Tibial artery (tissue), 4 donors: Measurements from ENCODE around the gene LPP.

Experiments
- DNase-seq, 2 donors: peaks; one replicate each; pipeline ENCODE4 v3.0.0-alpha.2; 2019
- H3K27ac ChIP-seq, 2 donors: fragments of 200-600 bp; sonication (generic) in 1 of 2; 1 replicate in 1 of 2; 2 replicates in 1 of 2; pipeline ENCODE4 v1.5.1; 2018 to 2019; ENCODE audit warnings: mild to moderate bottlenecking in 1 of 2
- H3K27me3 ChIP-seq, 2 donors: fragments of 200-600 bp; sonication (generic) in 1 of 2; one replicate each; pipeline versions ENCODE4 v1.5.1 to v1.6.0; 2016 to 2019
- H3K36me3 ChIP-seq, 3 donors: fragments of 200-600 bp; sonication (generic) in 2 of 3; one replicate each; pipeline ENCODE4 v1.5.1; 2016 to 2019; ENCODE audit warnings: mild to moderate bottlenecking in 2 of 3
- H3K4me1 ChIP-seq, 4 donors: fragments of 200-600 bp; sonication (generic) in 2 of 4; 1 replicate in 3 of 4; 2 replicates in 1 of 4; pipeline ENCODE4 v1.5.1; 2016 to 2019
- H3K4me3 ChIP-seq, 2 donors: fragments of 200-600 bp; sonication (generic) in 1 of 2; 1 replicate in 1 of 2; 2 replicates in 1 of 2; pipeline ENCODE4 v1.5.1; 2018 to 2019; ENCODE audit warnings: mild to moderate bottlenecking in 2 of 2
- H3K9me3 ChIP-seq, 3 donors: fragments of 200-600 bp; sonication (generic) in 1 of 3; one replicate each; pipeline ENCODE4 v1.5.1; 2016 to 2019
- intact Hi-C: fragments of 100-400 bp; cut with DNase I; formaldehyde crosslinking; loops from one replicate; pipeline ENCODE4 v1.15.0; 2023; ENCODE audit warnings: low total_unique reads
- TF ChIP-seq, protein P1 (sequence below), 2 experiments: fragments of 200-600 bp in 1 of 2; fragments of 450-650 bp in 1 of 2; IDR thresholded peaks; one replicate each; pipeline ENCODE4 v1.5.1; 2017 to 2019; ENCODE audit warnings: antibody characterized with exemption in 2 of 2, mild to moderate bottlenecking in 1 of 2, moderate library complexity in 1 of 2

The LPP gene

DNA sequence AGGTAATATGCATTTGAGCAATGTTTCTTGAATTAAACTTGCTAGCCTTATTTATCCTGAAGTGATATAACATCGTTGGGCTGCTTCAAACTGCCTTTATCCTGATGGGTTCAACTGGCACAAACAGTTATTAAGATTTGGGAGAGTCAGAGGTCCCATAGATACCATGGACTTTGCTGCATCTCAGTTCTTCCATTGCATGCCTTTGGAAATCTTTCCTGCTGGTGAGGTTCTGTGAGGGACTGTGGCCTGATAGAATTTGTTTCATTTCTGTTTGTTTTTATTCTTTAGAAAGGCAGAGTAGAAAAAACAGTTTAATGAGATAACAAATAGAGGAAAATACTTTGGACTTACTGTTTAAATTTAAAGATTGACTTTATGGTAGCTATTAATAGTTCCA, 508.3 kb downstream of the LPP start:
- H3K36me3 ChIP-seq, result peaks cover 0 to 3% (median 0%) of the 10 kb centered on the region in 3 donors
- TF ChIP-seq, protein P1, sequence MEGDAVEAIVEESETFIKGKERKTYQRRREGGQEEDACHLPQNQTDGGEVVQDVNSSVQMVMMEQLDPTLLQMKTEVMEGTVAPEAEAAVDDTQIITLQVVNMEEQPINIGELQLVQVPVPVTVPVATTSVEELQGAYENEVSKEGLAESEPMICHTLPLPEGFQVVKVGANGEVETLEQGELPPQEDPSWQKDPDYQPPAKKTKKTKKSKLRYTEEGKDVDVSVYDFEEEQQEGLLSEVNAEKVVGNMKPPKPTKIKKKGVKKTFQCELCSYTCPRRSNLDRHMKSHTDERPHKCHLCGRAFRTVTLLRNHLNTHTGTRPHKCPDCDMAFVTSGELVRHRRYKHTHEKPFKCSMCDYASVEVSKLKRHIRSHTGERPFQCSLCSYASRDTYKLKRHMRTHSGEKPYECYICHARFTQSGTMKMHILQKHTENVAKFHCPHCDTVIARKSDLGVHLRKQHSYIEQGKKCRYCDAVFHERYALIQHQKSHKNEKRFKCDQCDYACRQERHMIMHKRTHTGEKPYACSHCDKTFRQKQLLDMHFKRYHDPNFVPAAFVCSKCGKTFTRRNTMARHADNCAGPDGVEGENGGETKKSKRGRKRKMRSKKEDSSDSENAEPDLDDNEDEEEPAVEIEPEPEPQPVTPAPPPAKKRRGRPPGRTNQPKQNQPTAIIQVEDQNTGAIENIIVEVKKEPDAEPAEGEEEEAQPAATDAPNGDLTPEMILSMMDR (IDR thresholded peaks at IDR 0.05), result no peak
- no peaks in the 10 kb centered on the region for H3K9me3 ChIP-seq
- DNase-seq, result no peak
- H3K27me3 ChIP-seq, result no peaks in the 10 kb centered on the region
- H3K4me1 ChIP-seq, result peaks cover 0 to 75% (median 25%) of the 10 kb centered on the region in 4 donors
- intact Hi-C loops, result no loop called here
- H3K27ac ChIP-seq, result peak overlapping the region in 1 of 2 donors; percentile 2
- H3K4me3 ChIP-seq, result no peak overlapping the region

DNA sequence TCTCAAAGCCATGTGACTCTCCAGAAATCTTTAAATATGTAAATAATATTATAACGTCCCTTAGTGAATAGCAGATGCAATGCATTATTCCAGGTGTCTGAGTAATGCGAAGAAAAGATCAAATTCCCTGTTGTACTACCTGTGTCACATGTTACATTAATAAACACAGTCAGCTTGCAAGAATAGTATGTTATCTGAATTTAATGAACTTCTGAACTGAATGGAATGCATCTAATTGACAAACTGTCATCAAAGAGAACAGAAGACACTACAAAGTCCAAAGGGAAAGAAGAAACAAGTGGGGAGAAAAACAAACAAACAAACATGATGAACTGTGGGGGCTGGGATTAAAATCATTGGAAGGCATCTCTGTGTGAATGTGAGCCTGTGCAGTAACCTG, 508.8 kb downstream of the LPP start:
- TF ChIP-seq, protein P1 (IDR thresholded peaks at IDR 0.05), result no peak
- Histone ChIP-seq H3K36me3 (peaks cover 0 to 3% (median 0%) of the 10 kb centered on the region in 3 donors), H3K4me3 (no peak overlapping the region), H3K9me3 (no peaks in the 10 kb centered on the region), H3K4me1 (peaks cover 0 to 75% (median 25%) of the 10 kb centered on the region in 4 donors), H3K27me3 (no peaks in the 10 kb centered on the region), H3K27ac (no peak overlapping the region)
- DNase-seq, result no peak
- intact Hi-C loops, result no loop called here

- Histone ChIP-seq H3K9me3 (no peaks in the 10 kb centered on the region), H3K36me3 (peaks cover 0 to 3% (median 0%) of the 10 kb centered on the region in 3 donors), H3K4me3 (no peak overlapping the region), H3K27ac (no peak overlapping the region), H3K27me3 (no peaks in the 10 kb centered on the region), H3K4me1 (peaks cover 0 to 78% (median 25%) of the 10 kb centered on the region in 4 donors)
- intact Hi-C loops, result no loop called here
- TF ChIP-seq, protein P1 (IDR thresholded peaks at IDR 0.05), result no peak
- DNase-seq, result no peak
Measured at GRCh38 chr3:188663839-188664238, 509.9 kb downstream of the LPP start.

DNA sequence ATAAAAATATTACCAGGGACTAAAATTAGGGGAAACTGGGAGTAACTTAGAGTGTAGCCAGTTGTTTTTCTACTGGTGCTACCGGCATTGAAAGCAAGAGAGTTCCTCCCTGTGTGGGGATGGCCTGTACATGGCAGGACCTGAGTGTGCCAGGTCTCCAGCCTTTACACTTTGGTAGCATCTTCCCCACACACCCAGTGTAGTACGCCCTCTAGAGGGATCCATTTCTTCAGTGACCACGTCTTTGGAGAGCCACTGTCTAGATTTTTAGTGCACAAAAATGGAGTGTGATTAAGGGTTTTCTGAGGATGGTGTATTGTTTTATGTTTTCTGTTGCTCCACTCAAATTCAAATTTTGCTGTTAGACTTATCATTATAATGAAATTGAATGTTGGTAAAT, 510.8 kb downstream of the LPP start:
- DNase-seq, result no peak
- Histone ChIP-seq H3K9me3 (no peaks in the 10 kb centered on the region), H3K27me3 (no peaks in the 10 kb centered on the region), H3K4me3 (no peak overlapping the region), H3K27ac (no peak overlapping the region), H3K36me3 (peaks cover 0 to 3% (median 0%) of the 10 kb centered on the region in 3 donors), H3K4me1 (peaks cover 0 to 70% (median 22%) of the 10 kb centered on the region in 4 donors)
- TF ChIP-seq, protein P1 (IDR thresholded peaks at IDR 0.05), result no peak
- intact Hi-C loops, result no loop called here

- Histone ChIP-seq H3K27me3 (no peaks in the 10 kb centered on the region), H3K36me3 (peaks cover 0 to 3% (median 0%) of the 10 kb centered on the region in 3 donors), H3K4me3 (no peak overlapping the region), H3K9me3 (no peaks in the 10 kb centered on the region), H3K4me1 (peaks cover 0 to 60% (median 15%) of the 10 kb centered on the region in 4 donors), H3K27ac (no peak overlapping the region)
- TF ChIP-seq, protein P1 (IDR thresholded peaks at IDR 0.05), result no peak
- DNase-seq, result no peak
- intact Hi-C loops, result no loop called here
Measured at GRCh38 chr3:188667926-188668325, 514.0 kb downstream of the LPP start.

- Histone ChIP-seq H3K9me3 (no peaks in the 10 kb centered on the region), H3K36me3 (peaks cover 0 to 3% (median 0%) of the 10 kb centered on the region in 3 donors), H3K27me3 (no peaks in the 10 kb centered on the region), H3K4me3 (no peak overlapping the region), H3K4me1 (peaks cover 0 to 71% (median 25%) of the 10 kb centered on the region in 4 donors), H3K27ac (no peak overlapping the region)
- no peak for DNase-seq
- TF ChIP-seq, protein P1 (IDR thresholded peaks at IDR 0.05), result no peak
- intact Hi-C loops, result no loop called here
Measured at GRCh38 chr3:188670446-188670845, 516.5 kb downstream of the LPP start.
